ENCODE results near the gene TMEM43. TPM values are rescaled to one million over a fixed set of nuclear protein-coding genes. Genes with fewer than 3 reads are reported as not detected.

Gene TMEM43
- total and polyA plus RNA-seq, 2 of the 8 experiments (the other 6 are each of a cell fraction or from before 2014, with no cell fraction given), result 27.0 to 33.7 TPM

- no peak for FAIRE-seq
- no peak overlapping the region for H3K4me3 ChIP-seq (ENCODE audit: extremely low read depth in 1 of 4, insufficient read depth in 2 of 4, low read depth in 3 of 4, low read length in 4 of 4)
- WGBS, 2 experiments (ENCODE audit: extremely low coverage in 1 of 2, insufficient coverage in 1 of 2, insufficient read length in 1 of 2, insufficient replicate concordance in 2 of 2, low coverage in 1 of 2, low lambda C conversion rate in 2 of 2, missing lambda C conversion rate in 1 of 2), result 98% methylated on average over 4 of the region's 5 CpGs; no CpG with 5 or more reads in 1 of the 2 experiments
Measured at GRCh38 chr3:14139771-14140170, 14.9 kb downstream of the TMEM43 start.

More at GRCh38 chr3:14139771-14140170, 14.9 kb downstream of the TMEM43 start:
- Histone ChIP-seq H2AFZ (ENCODE audit: low read length) (no peak overlapping the region), H3K23me2 (ENCODE audit: low read depth, low read length) (no peaks in the 10 kb centered on the region), H3K27me3 (replicated peaks in 1 of 4; ENCODE audit: control insufficient read depth in 3 of 4, extremely low read depth in 1 of 4, insufficient read depth in 3 of 4, low read length in 3 of 4) (no peaks in the 10 kb centered on the region), H2BK120ac (replicated peaks; ENCODE audit: low read depth, low read length) (no peak overlapping the region), H2BK15ac (ENCODE audit: low read length) (no peak overlapping the region), H2AK5ac (ENCODE audit: low read depth, low read length) (no peak overlapping the region), H3K9me3 (ENCODE audit: insufficient read depth in 2 of 2, low read depth in 1 of 2, low read length in 1 of 2) (no peaks in the 10 kb centered on the region), H3K36me3 (ENCODE audit: control insufficient read depth in 2 of 4, insufficient read depth in 4 of 4, low read length in 3 of 4) (peaks cover 0 to 16% (median 10%) of the 10 kb centered on the region in 4 experiments; a peak in 5 of 8 replicates), H3K23ac (ENCODE audit: insufficient read length) (no peak overlapping the region), H2BK20ac (ENCODE audit: low read length) (no peak overlapping the region), H3K4me2 (ENCODE audit: insufficient read depth in 1 of 2, low read depth in 2 of 2, low read length in 2 of 2) (no peak overlapping the region), H3K14ac (ENCODE audit: insufficient read length) (no peak overlapping the region), H3K4ac (replicated peaks; ENCODE audit: insufficient read length, low read depth, low read length) (no peak overlapping the region), H3K4me1 (replicated peaks in 1 of 4; ENCODE audit: control insufficient read depth in 3 of 4, insufficient read depth in 4 of 4, low read length in 3 of 4) (no peaks in the 10 kb centered on the region; a peak in 2 of 7 replicates), H2BK5ac (ENCODE audit: low read depth, low read length) (no peak overlapping the region), H3K27ac (ENCODE audit: low read depth, low read length) (no peak overlapping the region), H3K9ac (replicated peaks in 1 of 4; ENCODE audit: extremely low read depth in 1 of 4, low read depth in 3 of 4, low read length in 3 of 4) (no peak overlapping the region), H3K79me2 (ENCODE audit: control insufficient read depth in 1 of 2, insufficient read depth in 2 of 2, low read length in 2 of 2) (no peaks in the 10 kb centered on the region), H3K56ac (replicated peaks; ENCODE audit: insufficient read length, low read depth, low read length) (no peak overlapping the region), H3K18ac (ENCODE audit: extremely low read depth, low read length) (no peak overlapping the region), H4K8ac (ENCODE audit: extremely low read depth, insufficient read depth, low read length) (no peak overlapping the region), H4K5ac (ENCODE audit: insufficient read length, low read depth, low read length) (no peak overlapping the region), H2BK12ac (ENCODE audit: low read depth, low read length) (no peak overlapping the region), H4K91ac (replicated peaks; ENCODE audit: insufficient read length, low read length) (no peak overlapping the region), H3K79me1 (ENCODE audit: low read depth, low read length) (no peaks in the 10 kb centered on the region), H4K20me1 (replicated peaks in 1 of 2; ENCODE audit: control insufficient read depth in 1 of 2, insufficient read depth in 2 of 2, low read length in 2 of 2) (peaks cover 2 to 12% of the 10 kb centered on the region in 2 experiments)
- TF ChIP-seq GTF2F1 (IDR thresholded peaks at IDR 0.05; ENCODE audit: borderline replicate concordance, low read depth, low read length) (no peak), CHD2 (IDR thresholded peaks at IDR 0.05; ENCODE audit: low read length) (no peak), GABPA (IDR thresholded peaks at IDR 0.05; ENCODE audit: borderline replicate concordance, insufficient read depth, low read length) (no peak), SP2 (IDR thresholded peaks at IDR 0.05; ENCODE audit: low read length) (no peak), TCF12 (IDR thresholded peaks at IDR 0.05; ENCODE audit: low read depth, low read length) (no peak), BRCA1 (IDR thresholded peaks at IDR 0.05; ENCODE audit: low read depth, low read length) (no peak), SP1 (IDR thresholded peaks at IDR 0.05; ENCODE audit: low read depth, low read length) (no peak)
- TF ChIP-seq, protein P1, sequence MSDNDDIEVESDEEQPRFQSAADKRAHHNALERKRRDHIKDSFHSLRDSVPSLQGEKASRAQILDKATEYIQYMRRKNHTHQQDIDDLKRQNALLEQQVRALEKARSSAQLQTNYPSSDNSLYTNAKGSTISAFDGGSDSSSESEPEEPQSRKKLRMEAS (IDR thresholded peaks at IDR 0.05), result no peak
- CTCF ChIA-PET (ENCODE audit: partially characterized antibody), result interaction anchor here (0.9 to 1.2 kb wide), 2 partner anchors 9 to 244 kb away, joined by 3 read pairs; no protein-coding TSS in a partner anchor
- POLR2A ChIA-PET (ENCODE audit: partially characterized antibody), result interaction anchor here (6.2 kb wide), 1 partner anchor 15 kb away, joined by 32 read pairs; the partner anchor contains the start of genes CHCHD4 and TMEM43
- DNase-seq (ENCODE audit: low read depth in 1 of 2, low spot score in 2 of 2), result no peak
